T follicular helper cell (primary cell): ENCODE measurements around the gene KRTAP5-4.

Experiments
- DNase-seq: peaks from one replicate; pipeline ENCODE4 v3.0.0-alpha.2; 2020; ENCODE audit warnings: low read depth

Gene KRTAP5-4

DNA sequence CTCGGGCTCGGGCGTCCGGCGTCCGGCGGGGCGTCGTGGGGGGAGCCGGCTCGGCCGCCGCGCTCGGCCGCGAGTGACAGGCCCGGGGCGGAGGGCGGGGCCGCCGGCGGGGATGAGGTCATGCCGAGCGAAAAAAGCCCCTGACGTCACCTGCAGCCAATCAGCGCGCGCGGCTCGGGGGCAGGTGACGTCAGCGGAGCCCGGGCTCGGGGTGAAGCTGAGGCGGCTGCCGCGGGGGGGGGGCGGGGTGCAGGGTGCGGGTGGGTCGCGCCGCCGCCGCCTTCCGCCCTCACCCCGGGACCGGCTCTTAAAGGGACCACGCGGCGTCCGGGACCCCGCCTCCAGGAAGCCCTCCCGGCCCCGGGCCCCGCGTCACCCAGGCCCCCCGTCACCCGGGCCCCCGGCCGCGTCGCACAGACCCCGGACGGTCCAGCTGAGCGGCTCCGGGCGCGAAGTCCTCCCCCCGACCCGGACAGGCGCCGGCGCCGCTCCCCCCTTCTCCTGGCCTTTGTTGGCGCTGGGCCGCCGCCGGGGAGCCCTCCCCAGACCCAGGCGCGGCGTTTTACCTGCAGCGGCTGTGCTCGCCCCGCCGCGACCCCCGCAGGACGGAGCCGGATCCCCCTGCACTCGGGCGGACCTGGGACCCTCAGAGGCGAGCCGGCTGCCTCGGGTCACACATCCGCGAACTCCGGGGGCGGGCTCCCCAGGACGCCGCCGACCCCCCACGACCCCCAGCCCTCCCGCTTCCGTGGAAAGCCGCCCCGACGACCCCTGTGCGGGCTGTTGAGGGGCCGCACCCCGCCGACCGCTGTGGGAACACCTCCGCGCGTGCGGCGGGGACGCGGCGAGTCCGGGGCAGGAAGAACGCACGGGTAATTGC is 49.5 kb downstream of the KRTAP5-4 start, which contains the start of gene DUSP8:
DUSP8 (minus strand) TSS at position 75 of the 880 bp plus-strand sequence. CDS start 6,445 bp downstream, outside the sequence.
- DNase-seq = peak; percentile 95

DNA sequence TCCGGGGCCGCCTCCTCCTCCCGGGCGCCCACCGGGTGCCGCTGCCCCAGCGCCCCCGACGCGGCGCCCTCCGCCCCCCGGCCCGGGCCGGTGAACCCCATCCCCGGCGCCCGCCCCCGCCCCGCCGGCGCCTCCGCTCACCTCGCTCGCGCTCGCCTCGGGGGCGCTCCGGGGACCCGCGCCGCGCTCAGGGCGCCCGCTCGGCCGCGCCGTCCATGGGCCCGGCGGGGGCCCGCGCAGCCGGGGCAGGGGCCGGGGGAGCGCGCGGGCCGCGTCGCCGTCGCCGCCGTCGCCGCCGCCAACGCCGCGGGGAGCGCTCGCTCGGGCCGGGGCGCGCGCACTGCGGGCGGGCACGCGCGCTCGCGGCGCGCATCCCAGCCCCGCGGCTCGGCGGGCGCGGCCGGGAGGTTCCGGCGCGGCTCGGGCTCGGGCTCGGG is 50.2 kb downstream of the KRTAP5-4 start:
- DNase-seq = no peak
